Tibial nerve (tissue), 4 donors: ENCODE measurements around the gene KCNK2. TPM values are rescaled to one million over a fixed set of nuclear protein-coding genes. Genes with fewer than 3 reads are reported as not detected.

Source experiments
- DNase-seq, 2 donors: peaks; one replicate each; pipeline ENCODE4 v3.0.0-alpha.2; 2019; ENCODE audit warnings: low spot score in 2 of 2
- H3K27ac ChIP-seq, 4 donors: fragments of 200-600 bp; sonication (generic) in 3 of 4; one replicate each; pipeline ENCODE4 v1.5.1; 2017 to 2019; ENCODE audit warnings: mild to moderate bottlenecking in 1 of 4
- H3K27me3 ChIP-seq, 2 donors: fragments of 200-600 bp; sonication (generic) in 1 of 2; one replicate each; pipeline versions ENCODE4 v1.5.1 to v1.6.0; 2017 to 2019
- H3K36me3 ChIP-seq, 3 donors: fragments of 200-600 bp; sonication (generic); one replicate each; pipeline ENCODE4 v1.5.1; 2018 to 2019
- H3K4me1 ChIP-seq, 4 donors: fragments of 200-600 bp; sonication (generic) in 3 of 4; one replicate each; pipeline ENCODE4 v1.5.1; 2017 to 2019
- H3K4me3 ChIP-seq, 4 donors: fragments of 200-600 bp; sonication (generic) in 3 of 4; one replicate each; pipeline ENCODE4 v1.5.1; 2017 to 2019; ENCODE audit warnings: mild to moderate bottlenecking in 1 of 4, moderate library complexity in 1 of 4
- H3K9me3 ChIP-seq, 4 donors: fragments of 200-600 bp; sonication (generic) in 3 of 4; one replicate each; pipeline ENCODE4 v1.5.1; 2017 to 2019
- CTCF ChIP-seq, 5 experiments: fragments of 200-600 bp in 3 of 5; fragments of 450-650 bp in 2 of 5; sonication (generic) in 3 of 5; IDR thresholded peaks; one replicate each; pipeline ENCODE4 v1.5.1; 2016 to 2019; ENCODE audit warnings: antibody characterized with exemption in 5 of 5, mild to moderate bottlenecking in 3 of 5, moderate library complexity in 2 of 5
- EP300 ChIP-seq, 2 donors: sonication (generic); formaldehyde crosslinking; IDR thresholded peaks; one replicate each; pipeline ENCODE4 v1.6.1; 2017; ENCODE audit warnings: antibody characterized with exemption in 2 of 2, mild to moderate bottlenecking in 1 of 2
- POLR2A ChIP-seq, 2 donors: fragments of 450-650 bp; IDR thresholded peaks; one replicate each; pipeline ENCODE4 v1.6.1; 2017; ENCODE audit warnings: antibody characterized with exemption in 2 of 2, mild to moderate bottlenecking in 2 of 2, moderate library complexity in 2 of 2
- WGBS, 2 donors: methylation state at CpG; one replicate each; pipeline ENCODE4 v1.1.5; 2018; 5-methylcytosine and 5-hydroxymethylcytosine counted together
- total RNA-seq, 4 donors: library from RNA; depleted of rRNA; stranded (reverse); fragments of >200 nt; gene quantifications; one replicate each; pipeline ENCODE4 v1.1.0, GENCODE V29; 2016

The KCNK2 gene
- total RNA-seq, 4 donors from 2014 or later = 9.4 to 13.7 (median 12.2) TPM

- no peak for DNase-seq
- Histone ChIP-seq H3K27me3 (no peaks in the 10 kb centered on the region), H3K4me1 (no peaks in the 10 kb centered on the region), H3K27ac (no peak overlapping the region), H3K36me3 (no peaks in the 10 kb centered on the region), H3K4me3 (no peak overlapping the region), H3K9me3 (no peaks in the 10 kb centered on the region)
- TF ChIP-seq POLR2A (IDR thresholded peaks at IDR 0.05) (no peak), EP300 (IDR thresholded peaks at IDR 0.05) (no peak), CTCF (IDR thresholded peaks at IDR 0.05) (no peak)
- WGBS, 2 donors = 90 to 97% methylated on average over 1 of the region's 1 CpG
Measured at GRCh38 chr1:215198021-215198420, 115.5 kb downstream of the KCNK2 start.

GRCh38 chr1:215200121-215200520, 117.6 kb downstream of the KCNK2 start:
- DNase-seq = no peak
- no peaks in the 10 kb centered on the region for H3K27me3 ChIP-seq
- 86 to 91% methylated on average over 1 of the region's 1 CpG for WGBS, 2 donors

GRCh38 chr1:215201283-215201682, 118.7 kb downstream of the KCNK2 start:
- Histone ChIP-seq H3K36me3 (no peaks in the 10 kb centered on the region), H3K4me1 (no peaks in the 10 kb centered on the region), H3K27me3 (no peaks in the 10 kb centered on the region), H3K9me3 (no peaks in the 10 kb centered on the region), H3K27ac (no peak overlapping the region), H3K4me3 (no peak overlapping the region)
- WGBS, 2 donors = 89 to 91% methylated on average over 2 of the region's 2 CpGs
- DNase-seq = no peak
- TF ChIP-seq POLR2A (IDR thresholded peaks at IDR 0.05) (no peak), EP300 (IDR thresholded peaks at IDR 0.05) (no peak), CTCF (IDR thresholded peaks at IDR 0.05) (no peak)

More at GRCh38 chr1:215200121-215200520, 117.6 kb downstream of the KCNK2 start:
- Histone ChIP-seq H3K36me3 (no peaks in the 10 kb centered on the region), H3K4me3 (no peak overlapping the region), H3K4me1 (no peaks in the 10 kb centered on the region), H3K27ac (no peak overlapping the region), H3K9me3 (no peaks in the 10 kb centered on the region)
- TF ChIP-seq EP300 (IDR thresholded peaks at IDR 0.05) = no peak
- TF ChIP-seq POLR2A (IDR thresholded peaks at IDR 0.05) = no peak
- no peak for TF ChIP-seq CTCF (IDR thresholded peaks at IDR 0.05)

GRCh38 chr1:215202868-215203267, 120.3 kb downstream of the KCNK2 start:
- Histone ChIP-seq H3K4me3 (no peak overlapping the region), H3K9me3 (no peaks in the 10 kb centered on the region), H3K27me3 (no peaks in the 10 kb centered on the region), H3K36me3 (no peaks in the 10 kb centered on the region), H3K4me1 (no peaks in the 10 kb centered on the region), H3K27ac (no peak overlapping the region)
- 65 to 71% methylated on average over 2 of the region's 2 CpGs for WGBS, 2 donors
- no peak for DNase-seq
- TF ChIP-seq CTCF (IDR thresholded peaks at IDR 0.05) = no peak
- no peak for TF ChIP-seq EP300 (IDR thresholded peaks at IDR 0.05)
- no peak for TF ChIP-seq POLR2A (IDR thresholded peaks at IDR 0.05)

- Histone ChIP-seq H3K36me3 (no peaks in the 10 kb centered on the region), H3K27ac (no peak overlapping the region), H3K4me3 (no peak overlapping the region), H3K4me1 (no peaks in the 10 kb centered on the region), H3K27me3 (no peaks in the 10 kb centered on the region), H3K9me3 (no peaks in the 10 kb centered on the region)
- TF ChIP-seq CTCF (IDR thresholded peaks at IDR 0.05) = no peak
- TF ChIP-seq POLR2A (IDR thresholded peaks at IDR 0.05) = no peak
- TF ChIP-seq EP300 (IDR thresholded peaks at IDR 0.05) = no peak
- no peak for DNase-seq
Measured at GRCh38 chr1:215210167-215210566, 127.6 kb downstream of the KCNK2 start.
